ENCODE results near the gene MDP1.

The MDP1 gene

GRCh38 chr14:24255931-24256711, 40.3 kb upstream of the MDP1 start:
- ATAC-seq: no peak
- TF ChIP-seq SNAI2 (CRISPR knock-in tag; IDR thresholded peaks at IDR 0.05) (no peak), CSRNP3 (CRISPR knock-in tag; IDR thresholded peaks at IDR 0.05) (no peak), CREB5 (CRISPR knock-in tag; IDR thresholded peaks at IDR 0.05; ENCODE audit: low read depth) (no peak), ZNF565 (CRISPR knock-in tag; conservative IDR thresholded peaks at IDR 0.05; ENCODE audit: low read depth) (no peak), POU6F1 (CRISPR knock-in tag; IDR thresholded peaks at IDR 0.05; ENCODE audit: borderline replicate concordance, low read depth) (no peak), ARNTL (CRISPR knock-in tag; IDR thresholded peaks at IDR 0.05; ENCODE audit: borderline replicate concordance, low read depth) (no peak), ESRRG (CRISPR knock-in tag; IDR thresholded peaks at IDR 0.05) (no peak), TCF4 (CRISPR knock-in tag; IDR thresholded peaks at IDR 0.05; ENCODE audit: borderline replicate concordance) (no peak), OSR1 (CRISPR knock-in tag; IDR thresholded peaks at IDR 0.05) (no peak), GLIS3 (CRISPR knock-in tag; IDR thresholded peaks at IDR 0.05) (no peak)

- ATAC-seq: no peak
Observed at GRCh38 chr14:24255438-24255837, 39.6 kb upstream of the MDP1 start.

GRCh38 chr14:24254630-24255392, 38.9 kb upstream of the MDP1 start:
- TF ChIP-seq ISL1 (CRISPR knock-in tag; IDR thresholded peaks at IDR 0.05): no peak
- TF ChIP-seq OSR1 (CRISPR knock-in tag; IDR thresholded peaks at IDR 0.05): no peak
- TF ChIP-seq PATZ1 (CRISPR knock-in tag; IDR thresholded peaks at IDR 0.05; ENCODE audit: borderline replicate concordance): no peak
- no peak for TF ChIP-seq ZC3H10 (CRISPR knock-in tag; IDR thresholded peaks at IDR 0.05)
- no peak for TF ChIP-seq POU6F1 (CRISPR knock-in tag; IDR thresholded peaks at IDR 0.05; ENCODE audit: borderline replicate concordance, low read depth)
- TF ChIP-seq TOX (CRISPR knock-in tag; IDR thresholded peaks at IDR 0.05; ENCODE audit: borderline replicate concordance): no peak
- no peak for TF ChIP-seq ZFP30 (CRISPR knock-in tag; IDR thresholded peaks at IDR 0.05)
- TF ChIP-seq CSDC2 (CRISPR knock-in tag; IDR thresholded peaks at IDR 0.05): no peak
- TF ChIP-seq TCF4 (CRISPR knock-in tag; IDR thresholded peaks at IDR 0.05; ENCODE audit: borderline replicate concordance): no peak
- TF ChIP-seq GLIS3 (CRISPR knock-in tag; IDR thresholded peaks at IDR 0.05): no peak
- TF ChIP-seq ZNF70 (CRISPR knock-in tag; IDR thresholded peaks at IDR 0.05): no peak
- TF ChIP-seq ZFP3 (CRISPR knock-in tag; IDR thresholded peaks at IDR 0.05): no peak
- no peak for TF ChIP-seq ZNF565 (CRISPR knock-in tag; conservative IDR thresholded peaks at IDR 0.05; ENCODE audit: low read depth)
- TF ChIP-seq CSRNP3 (CRISPR knock-in tag; IDR thresholded peaks at IDR 0.05): no peak
- TF ChIP-seq ARNTL (CRISPR knock-in tag; IDR thresholded peaks at IDR 0.05; ENCODE audit: borderline replicate concordance, low read depth): no peak
- no peak for ATAC-seq

More at GRCh38 chr14:24255438-24255837, 39.6 kb upstream of the MDP1 start:
- no peak for TF ChIP-seq BACH2 (CRISPR knock-in tag; IDR thresholded peaks at IDR 0.05; ENCODE audit: borderline replicate concordance)
- TF ChIP-seq TSHZ2 (CRISPR knock-in tag; IDR thresholded peaks at IDR 0.05): no peak

Data from SK-N-SH treated with all-trans-retinoic acid at 6 μM for 48 hours (cell line).